Suppressor macrophage treated with lipopolysaccharide for 1 hour (primary cell): ENCODE data around the gene ANKRD44.

ENCODE experiments used
- DNase-seq, 3 donors: peaks; one replicate each; pipeline ENCODE4 v3.0.0-alpha.2; 2020 to 2022

Gene ANKRD44

GRCh38 chr2:197170208-197170607 lies 140.4 kb downstream of the ANKRD44 start:
- no peak for DNase-seq

- DNase-seq = peak; percentile 78 to 90 (median 81)
Observed at GRCh38 chr2:197168705-197169104, 141.9 kb downstream of the ANKRD44 start.

GRCh38 chr2:197167608-197168314 lies 142.8 kb downstream of the ANKRD44 start:
- no peak for DNase-seq

- DNase-seq = no peak
Observed at GRCh38 chr2:197165020-197165419, 145.6 kb downstream of the ANKRD44 start.

- DNase-seq = no peak
Observed at GRCh38 chr2:197164141-197164754, 146.3 kb downstream of the ANKRD44 start.

GRCh38 chr2:197163712-197164140 lies 146.9 kb downstream of the ANKRD44 start:
- DNase-seq = no peak

- DNase-seq = no peak
Observed at GRCh38 chr2:197161774-197162173, 148.8 kb downstream of the ANKRD44 start.

GRCh38 chr2:197159661-197160211 lies 150.8 kb downstream of the ANKRD44 start:
- DNase-seq = peak; percentile 69 to 90 (median 86)

- DNase-seq = no peak
Observed at GRCh38 chr2:197158591-197159550, 151.7 kb downstream of the ANKRD44 start.

- DNase-seq = no peak
Observed at GRCh38 chr2:197157879-197158537, 152.6 kb downstream of the ANKRD44 start.

- DNase-seq = peak in 1 of 3 donors; percentile 27
Observed at GRCh38 chr2:197156771-197157170, 153.8 kb downstream of the ANKRD44 start.

- peak; percentile 66 to 81 (median 77) for DNase-seq
Observed at GRCh38 chr2:197152451-197153228, 157.9 kb downstream of the ANKRD44 start.

- DNase-seq = no peak
Observed at GRCh38 chr2:197149546-197149945, 161.0 kb downstream of the ANKRD44 start.

- no peak for DNase-seq
Observed at GRCh38 chr2:197148401-197148800, 162.2 kb downstream of the ANKRD44 start.

- DNase-seq = no peak
Observed at GRCh38 chr2:197147942-197148341, 162.6 kb downstream of the ANKRD44 start.

- DNase-seq = no peak
Observed at GRCh38 chr2:197146995-197147394, 163.6 kb downstream of the ANKRD44 start.

GRCh38 chr2:197145471-197146056 lies 165.0 kb downstream of the ANKRD44 start:
- peak; percentile 73 to 91 (median 91) for DNase-seq

GRCh38 chr2:197144183-197144582 lies 166.4 kb downstream of the ANKRD44 start:
- DNase-seq = no peak

GRCh38 chr2:197141702-197142473 lies 168.7 kb downstream of the ANKRD44 start:
- no peak for DNase-seq

GRCh38 chr2:197140045-197140444 lies 170.5 kb downstream of the ANKRD44 start:
- DNase-seq = no peak
